Memory B cell (primary cell): ENCODE measurements around the gene LIPE.

Experiments used
- ATAC-seq: fragments of 150-1000 bp; cut with Tn5 transposase; 2 replicates; pipeline ENCODE4 v1.10.0; 2021; ENCODE audit warnings: low read depth, mild to moderate bottlenecking, moderate library complexity
- DNase-seq, 2 donors: peaks; one replicate each; pipeline ENCODE4 v3.0.0; 2022; ENCODE audit warnings: low spot score in 2 of 2
- H3K27ac Mint-ChIP-seq: one replicate; pipeline ENCODE4 v1.8.0; 2022; ENCODE audit warnings: mild to moderate bottlenecking, moderate library complexity, mixed read lengths
- H3K27me3 Mint-ChIP-seq: one replicate; pipeline ENCODE4 v1.8.0; 2022; ENCODE audit warnings: mixed read lengths
- H3K36me3 Mint-ChIP-seq: one replicate; pipeline ENCODE4 v1.8.0; 2022; ENCODE audit warnings: mild to moderate bottlenecking, mixed read lengths
- H3K4me1 Mint-ChIP-seq: one replicate; pipeline ENCODE4 v1.8.0; 2022; ENCODE audit warnings: mixed read lengths
- H3K4me3 Mint-ChIP-seq: one replicate; pipeline ENCODE4 v1.8.0; 2022; ENCODE audit warnings: mild to moderate bottlenecking, moderate library complexity, mixed read lengths
- H3K9me3 Mint-ChIP-seq: one replicate; pipeline ENCODE4 v1.8.0; 2022; ENCODE audit warnings: mixed read lengths

The LIPE gene

GRCh38 chr19:42411581-42412178 lies 15.5 kb downstream of the LIPE start:
- no peak overlapping the region for H3K27ac Mint-ChIP-seq
- peaks cover 33% of the 10 kb centered on the region for H3K36me3 Mint-ChIP-seq
- DNase-seq (no peak), ATAC-seq (no peak)
- peaks cover 20% of the 10 kb centered on the region for H3K4me1 Mint-ChIP-seq
- H3K27me3 Mint-ChIP-seq: no peaks in the 10 kb centered on the region
- no peaks in the 10 kb centered on the region for H3K9me3 Mint-ChIP-seq
- no peak overlapping the region for H3K4me3 Mint-ChIP-seq

DNA sequence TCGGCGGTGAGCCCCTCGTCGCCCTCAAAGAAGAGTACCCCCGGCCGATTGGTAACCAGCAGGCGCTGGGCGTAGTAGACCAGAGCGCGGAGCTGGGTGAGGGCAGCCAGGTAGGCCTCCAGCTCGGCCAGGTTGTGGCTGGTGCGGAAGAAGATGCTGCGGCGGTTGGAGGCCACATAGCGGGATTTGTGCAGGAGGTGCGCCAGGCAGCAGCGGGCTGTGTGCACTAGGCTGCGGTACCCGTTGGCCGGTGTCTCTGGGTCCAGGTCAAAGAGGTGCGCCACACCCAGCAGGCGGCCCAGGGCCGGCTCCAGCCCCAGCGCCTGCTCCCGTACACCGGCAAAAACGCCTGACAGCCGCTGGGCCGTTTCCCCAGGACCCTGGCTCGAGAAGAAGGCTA lies 16.8 kb downstream of the LIPE start:
- peaks cover 20% of the 10 kb centered on the region for H3K4me1 Mint-ChIP-seq
- no peak overlapping the region for H3K27ac Mint-ChIP-seq
- no peak overlapping the region for H3K4me3 Mint-ChIP-seq
- peaks cover 38% of the 10 kb centered on the region for H3K36me3 Mint-ChIP-seq
- no peaks in the 10 kb centered on the region for H3K27me3 Mint-ChIP-seq
- no peaks in the 10 kb centered on the region for H3K9me3 Mint-ChIP-seq
- no peak for DNase-seq
- ATAC-seq: no peak

GRCh38 chr19:42409477-42409876 lies 17.7 kb downstream of the LIPE start:
- Mint-ChIP-seq H3K9me3 (no peaks in the 10 kb centered on the region), H3K27me3 (no peaks in the 10 kb centered on the region), H3K36me3 (peaks cover 33% of the 10 kb centered on the region), H3K27ac (no peak overlapping the region), H3K4me3 (no peak overlapping the region), H3K4me1 (peaks cover 20% of the 10 kb centered on the region)
- ATAC-seq (no peak), DNase-seq (no peak)

GRCh38 chr19:42407816-42408175 lies 19.4 kb downstream of the LIPE start:
- DNase-seq (no peak), ATAC-seq (no peak)
- no peaks in the 10 kb centered on the region for H3K27me3 Mint-ChIP-seq
- peaks cover 14% of the 10 kb centered on the region for H3K4me1 Mint-ChIP-seq
- H3K27ac Mint-ChIP-seq: no peak overlapping the region
- H3K36me3 Mint-ChIP-seq: peaks cover 29% of the 10 kb centered on the region
- H3K9me3 Mint-ChIP-seq: no peaks in the 10 kb centered on the region
- H3K4me3 Mint-ChIP-seq: no peak overlapping the region

DNA sequence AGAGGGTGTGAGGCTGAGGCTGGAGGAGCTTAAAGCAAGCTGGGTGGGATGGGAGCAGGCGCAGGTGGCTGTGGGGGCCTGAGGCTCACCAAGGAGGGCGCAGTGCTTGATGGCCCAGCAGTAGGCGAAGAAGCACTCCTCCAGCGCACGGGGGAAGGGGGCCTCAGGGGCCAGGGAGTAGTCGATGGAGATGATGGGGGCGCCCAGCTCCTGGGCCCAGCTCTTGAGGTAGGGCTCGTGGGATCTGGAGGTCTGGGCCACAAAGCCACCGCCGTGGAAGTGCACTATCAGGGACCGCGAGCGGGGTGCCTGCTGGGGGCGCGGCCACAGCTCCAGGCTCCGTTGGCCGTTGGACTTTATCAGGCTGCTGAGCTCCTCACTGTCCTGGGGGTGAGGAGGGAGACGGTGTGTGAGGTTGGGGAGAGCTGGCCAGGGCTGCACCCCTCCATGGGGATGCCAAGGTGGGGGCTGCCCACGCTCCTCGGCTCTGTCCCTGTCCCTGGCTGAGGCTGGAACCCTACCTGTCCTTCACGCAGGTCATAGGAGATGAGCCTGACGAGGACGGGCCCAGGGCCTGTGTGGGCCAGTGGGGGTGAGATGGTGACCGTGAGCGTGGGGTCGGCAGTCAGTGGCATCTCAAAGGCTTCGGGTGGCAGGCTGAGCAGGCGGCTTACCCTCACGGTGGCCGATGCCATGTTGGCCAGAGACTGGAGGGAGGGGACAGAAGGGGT lies 19.9 kb downstream of the LIPE start:
- H3K4me1 Mint-ChIP-seq: peaks cover 14% of the 10 kb centered on the region
- H3K9me3 Mint-ChIP-seq: no peaks in the 10 kb centered on the region
- no peak overlapping the region for H3K27ac Mint-ChIP-seq
- ATAC-seq: no peak
- peaks cover 29% of the 10 kb centered on the region for H3K36me3 Mint-ChIP-seq
- H3K27me3 Mint-ChIP-seq: no peaks in the 10 kb centered on the region
- H3K4me3 Mint-ChIP-seq: no peak overlapping the region
- no peak for DNase-seq

- no peaks in the 10 kb centered on the region for H3K27me3 Mint-ChIP-seq
- peaks cover 29% of the 10 kb centered on the region for H3K36me3 Mint-ChIP-seq
- DNase-seq: no peak
- no peak for ATAC-seq
- peaks cover 15% of the 10 kb centered on the region for H3K4me1 Mint-ChIP-seq
- no peaks in the 10 kb centered on the region for H3K9me3 Mint-ChIP-seq
- H3K27ac Mint-ChIP-seq: no peak overlapping the region
- H3K4me3 Mint-ChIP-seq: no peak overlapping the region
Measured at GRCh38 chr19:42406111-42406510, 21.1 kb downstream of the LIPE start.

DNA sequence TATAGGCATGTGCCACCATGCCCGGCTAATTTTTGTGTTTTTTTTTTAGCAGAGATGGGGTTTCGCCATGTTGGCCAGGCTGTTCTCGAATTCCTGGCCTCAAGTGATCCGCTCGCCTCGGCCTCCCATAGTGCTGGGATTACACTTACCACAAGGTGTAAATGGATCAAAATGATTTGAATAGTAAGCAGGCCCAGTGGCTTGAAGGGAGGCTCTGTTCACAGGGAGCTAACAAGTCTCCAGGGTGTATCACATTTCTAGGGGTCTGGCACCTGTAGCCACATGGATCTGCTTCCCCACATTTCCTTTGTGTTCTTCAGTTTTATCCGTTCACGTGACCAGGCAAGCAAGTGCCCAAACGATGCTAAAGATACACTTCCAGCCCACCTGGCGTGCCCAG lies 23.6 kb downstream of the LIPE start:
- Mint-ChIP-seq H3K4me1 (peaks cover 22% of the 10 kb centered on the region), H3K27me3 (no peaks in the 10 kb centered on the region), H3K4me3 (no peak overlapping the region), H3K36me3 (peaks cover 25% of the 10 kb centered on the region), H3K27ac (no peak overlapping the region), H3K9me3 (no peaks in the 10 kb centered on the region)
- ATAC-seq (no peak), DNase-seq (no peak)

GRCh38 chr19:42402376-42403116 lies 24.6 kb downstream of the LIPE start:
- DNase-seq: no peak
- H3K27me3 Mint-ChIP-seq: no peaks in the 10 kb centered on the region
- H3K4me3 Mint-ChIP-seq: peak overlapping the region; percentile 86
- H3K36me3 Mint-ChIP-seq: peaks cover 18% of the 10 kb centered on the region
- no peaks in the 10 kb centered on the region for H3K9me3 Mint-ChIP-seq
- peak overlapping the region; percentile 79 for H3K27ac Mint-ChIP-seq
- peaks cover 22% of the 10 kb centered on the region for H3K4me1 Mint-ChIP-seq
- no peak for ATAC-seq

GRCh38 chr19:42401365-42402303 lies 25.6 kb downstream of the LIPE start:
- no peaks in the 10 kb centered on the region for H3K27me3 Mint-ChIP-seq
- peak overlapping the region; percentile 79 for H3K27ac Mint-ChIP-seq
- H3K9me3 Mint-ChIP-seq: no peaks in the 10 kb centered on the region
- peak overlapping the region; percentile 86 for H3K4me3 Mint-ChIP-seq
- DNase-seq: peak; percentile 74 to 81
- H3K36me3 Mint-ChIP-seq: peaks cover 10% of the 10 kb centered on the region
- peaks cover 28% of the 10 kb centered on the region for H3K4me1 Mint-ChIP-seq
- ATAC-seq: peak; percentile 59

- no peak overlapping the region for H3K27ac Mint-ChIP-seq
- H3K27me3 Mint-ChIP-seq: no peaks in the 10 kb centered on the region
- peaks cover 34% of the 10 kb centered on the region for H3K4me1 Mint-ChIP-seq
- H3K9me3 Mint-ChIP-seq: no peaks in the 10 kb centered on the region
- DNase-seq: no peak
- H3K4me3 Mint-ChIP-seq: no peak overlapping the region
- no peak for ATAC-seq
- H3K36me3 Mint-ChIP-seq: peaks cover 2% of the 10 kb centered on the region
Measured at GRCh38 chr19:42400404-42400803, 26.8 kb downstream of the LIPE start.

GRCh38 chr19:42397263-42398166 lies 29.7 kb downstream of the LIPE start:
- Mint-ChIP-seq H3K4me3 (peak overlapping the region; percentile 88), H3K9me3 (no peaks in the 10 kb centered on the region), H3K36me3 (no peaks in the 10 kb centered on the region), H3K4me1 (peaks cover 34% of the 10 kb centered on the region), H3K27me3 (no peaks in the 10 kb centered on the region), H3K27ac (peak overlapping the region; percentile 79)
- ATAC-seq (no peak), DNase-seq (no peak)

- ATAC-seq (peak; percentile 92), DNase-seq (peak; percentile 92 to 93)
- no peaks in the 10 kb centered on the region for H3K36me3 Mint-ChIP-seq
- H3K27ac Mint-ChIP-seq: peak overlapping the region; percentile 79
- H3K4me3 Mint-ChIP-seq: peak overlapping the region; percentile 88
- peaks cover 29% of the 10 kb centered on the region for H3K4me1 Mint-ChIP-seq
- no peaks in the 10 kb centered on the region for H3K9me3 Mint-ChIP-seq
- H3K27me3 Mint-ChIP-seq: peaks cover 3% of the 10 kb centered on the region
Measured at GRCh38 chr19:42396381-42397262, 30.6 kb downstream of the LIPE start.
